HCT116 (cell line): ENCODE measurements around the gene AOC3. TPM values are rescaled to one million over a fixed set of nuclear protein-coding genes. Genes with fewer than 3 reads are reported as not detected.

Experiments
- ATAC-seq: fragments of 200-7000 bp; cut with Tn5 transposase; 2 replicates; pipeline ENCODE4 v1.9.1; 2020; ENCODE audit warnings: mild to moderate bottlenecking, moderate library complexity
- BruUV-seq: library from RNA; stranded (reverse); fragments of 400-500 nt; replicated peaks from 2 replicates; lab custom pipeline; 2021; lab: Mats Ljungman, UMichigan
- CTCF ChIA-PET: fragments of 300-600 bp; sonication (Branson Sonifier 250); formaldehyde crosslinking; loops from one replicate; lab custom pipeline; 2021; ENCODE audit warnings: antibody characterized with exemption; lab: Charles Lee
- POLR2A ChIA-PET: fragments of 300-600, 350-600 bp; sonication (Branson Sonifier 250); formaldehyde crosslinking; loops from one replicate; lab custom pipeline; 2021; ENCODE audit warnings: antibody characterized with exemption; lab: Charles Lee
- RAD21 ChIA-PET, 2 experiments: fragments of 300-600 bp; sonication (Branson Sonifier 250); formaldehyde crosslinking; loops; one replicate each; lab custom pipeline; 2023; ENCODE audit warnings: low total read pairs in 2 of 2; ENCODE audit not compliant: uncharacterized antibody in 2 of 2, unreplicated experiment in 2 of 2, low non-redundant PET in 1 of 2; lab: Charles Lee
- DNase-seq: peaks from one replicate; pipeline ENCODE4 v3.0.0-alpha.2; 2010; ENCODE audit warnings: low read depth, low spot score
- H2AFZ ChIP-seq: fragments of 200-600 bp; shearing (Covaris generic), sonication (generic); 2 replicates; pipeline ENCODE4 v1.6.1; 2017; ENCODE audit warnings: low read depth, mixed run types, mixed read lengths, antibody characterized with exemption, low read length; ENCODE audit not compliant: poor library complexity, severe bottlenecking
- H3K27ac ChIP-seq: 2 replicates; pipeline ENCODE4 v1.5.1; 2012; ENCODE audit warnings: low read depth, low read length
- H3K27me3 ChIP-seq: fragments of 200-600 bp; sonication (generic); 2 replicates; pipeline ENCODE4 v1.6.1; 2016; ENCODE audit warnings: mixed run types, low read length, mixed read lengths; ENCODE audit not compliant: insufficient read depth
- H3K36me3 ChIP-seq, 2 experiments: fragments of 200-500 bp in 1 of 2; fragments of 200-600 bp in 1 of 2; sonication (Bioruptor generic) in 1 of 2; sonication (generic) in 1 of 2; 2 replicates each; pipeline versions ENCODE4 v1.5.1 to v1.6.1; 2014 to 2016; ENCODE audit warnings: low read length in 2 of 2, inconsistent platforms in 1 of 2, mixed read lengths in 1 of 2, mixed run types in 1 of 2; ENCODE audit not compliant: insufficient read depth in 2 of 2, control insufficient read depth in 1 of 2
- H3K4me1 ChIP-seq, 2 experiments: fragments of 200-600 bp in 1 of 2; sonication (generic) in 1 of 2; 2 replicates each; pipeline versions ENCODE4 v1.5.1 to v1.6.1; 2012 to 2017; ENCODE audit warnings: low read length in 2 of 2, inconsistent platforms in 1 of 2, mild to moderate bottlenecking in 1 of 2, mixed read lengths in 1 of 2, mixed run types in 1 of 2, moderate library complexity in 1 of 2; ENCODE audit not compliant: insufficient read depth in 2 of 2, control insufficient read depth in 1 of 2
- H3K4me2 ChIP-seq: fragments of 200-600 bp; sonication (generic); 2 replicates; pipeline ENCODE4 v1.6.1; 2017; ENCODE audit warnings: mixed run types, low read length, mixed read lengths
- H3K4me3 ChIP-seq, 2 experiments: fragments of 200-600 bp in 1 of 2; sonication (generic) in 1 of 2; replicated peaks in 1 of 2; 2 replicates each; pipeline ENCODE4 v1.5.1; 2011 to 2016; ENCODE audit warnings: low read length in 2 of 2, control low read depth in 1 of 2, low read depth in 1 of 2, mild to moderate bottlenecking in 1 of 2, mixed read lengths in 1 of 2, mixed run types in 1 of 2
- H3K79me2 ChIP-seq: fragments of 200-600 bp; sonication (generic); 2 replicates; pipeline ENCODE4 v1.6.1; 2017; ENCODE audit warnings: mild to moderate bottlenecking, mixed run types, low read length, moderate library complexity, mixed read lengths; ENCODE audit not compliant: insufficient read depth
- H3K9ac ChIP-seq: fragments of 200-600 bp; sonication (generic); 2 replicates; pipeline ENCODE4 v1.6.1; 2016; ENCODE audit warnings: low read length, mixed read lengths
- H3K9me2 ChIP-seq: fragments of 200-600 bp; sonication (generic), shearing (Covaris generic); 2 replicates; pipeline ENCODE4 v1.6.1; 2017; ENCODE audit warnings: mixed run types, mild to moderate bottlenecking, moderate library complexity; ENCODE audit not compliant: insufficient read depth
- H3K9me3 ChIP-seq, 2 experiments: fragments of 200-500 bp in 1 of 2; fragments of 200-600 bp in 1 of 2; sonication (Bioruptor generic) in 1 of 2; sonication (generic) in 1 of 2; 2 replicates each; pipeline ENCODE4 v1.6.1; 2014 to 2017; ENCODE audit warnings: low read length in 2 of 2, mixed read lengths in 2 of 2, inconsistent platforms in 1 of 2, low read depth in 1 of 2, mild to moderate bottlenecking in 1 of 2, mixed run types in 1 of 2, moderate library complexity in 1 of 2; ENCODE audit not compliant: control insufficient read depth in 1 of 2, insufficient read depth in 1 of 2
- H4K20me1 ChIP-seq: fragments of 200-600 bp; sonication (generic), shearing (Covaris generic); 2 replicates; pipeline ENCODE4 v1.6.1; 2017; ENCODE audit warnings: mixed run types, mild to moderate bottlenecking, moderate library complexity; ENCODE audit not compliant: insufficient read depth
- CBX3 ChIP-seq: IDR thresholded peaks from 2 replicates; pipeline ENCODE4 v1.6.1; 2012; ENCODE audit warnings: low read depth
- CEBPB ChIP-seq: IDR thresholded peaks from 2 replicates; pipeline ENCODE4 v1.6.1; 2012; ENCODE audit warnings: low read depth
- EGR1 ChIP-seq: IDR thresholded peaks from 2 replicates; pipeline ENCODE4 v1.6.1; 2012; ENCODE audit warnings: low read depth
- ELF1 ChIP-seq: IDR thresholded peaks from 2 replicates; pipeline ENCODE4 v1.6.1; 2012; ENCODE audit warnings: low read depth, borderline replicate concordance
- EZH2 ChIP-seq: fragments of 200-600 bp; sonication (generic); IDR thresholded peaks from 2 replicates; pipeline ENCODE4 v1.6.1; 2017; ENCODE audit warnings: antibody characterized with exemption, mixed run types
- FOSL1 ChIP-seq: IDR thresholded peaks from 2 replicates; pipeline ENCODE4 v1.6.1; 2012; ENCODE audit warnings: low read depth
- POLR2A ChIP-seq: IDR thresholded peaks from 2 replicates; pipeline ENCODE4 v1.7.0; 2011; ENCODE audit warnings: borderline replicate concordance; ENCODE audit not compliant: insufficient read depth, insufficient read length; ENCODE audit errors: extremely low read depth
- RAD21 ChIP-seq: IDR thresholded peaks from 2 replicates; pipeline ENCODE4 v1.6.1; 2012; ENCODE audit warnings: low read depth, mild to moderate bottlenecking
- SRF ChIP-seq: IDR thresholded peaks from 2 replicates; pipeline ENCODE4 v1.6.1; 2012; ENCODE audit warnings: low read depth
- TCF7L2 ChIP-seq: IDR thresholded peaks from 2 replicates; pipeline ENCODE4 v1.7.0; 2011; ENCODE audit warnings: borderline replicate concordance, inconsistent platforms; ENCODE audit not compliant: insufficient read depth, insufficient read length; ENCODE audit errors: extremely low read depth
- YY1 ChIP-seq: IDR thresholded peaks from 2 replicates; pipeline ENCODE4 v1.6.1; 2011; ENCODE audit warnings: low read length, low read depth, moderate library complexity, mild to moderate bottlenecking; ENCODE audit not compliant: insufficient replicate concordance; ENCODE audit errors: extremely low read depth
- ZBTB33 ChIP-seq: IDR thresholded peaks from 2 replicates; pipeline ENCODE4 v1.6.1; 2011; ENCODE audit warnings: mild to moderate bottlenecking, low read length, moderate library complexity; ENCODE audit not compliant: insufficient replicate concordance; ENCODE audit errors: extremely low read depth
- intact Hi-C: fragments of 100-400 bp; cut with micrococcal nuclease; formaldehyde crosslinking; loops from 2 replicates; pipeline ENCODE4 v1.10.0; 2022
- total RNA-seq: library from RNA; stranded (reverse); gene quantifications from one replicate; pipeline ENCODE4 v1.2.1, GENCODE V29; 2021; ENCODE audit not compliant: unreplicated experiment
- TF ChIP-seq, protein P1 (sequence below): IDR thresholded peaks from 2 replicates; pipeline ENCODE4 v1.6.1; 2012
- TF ChIP-seq, protein P2 (sequence below), 3 experiments: fragments of 200-600 bp in 1 of 3; sonication (generic) in 1 of 3; IDR thresholded peaks in 2 of 3; conservative IDR thresholded peaks in 1 of 3; 2 replicates each; pipeline ENCODE4 v1.5.1; 2012 to 2017; ENCODE audit warnings: low read depth in 2 of 3, low read length in 2 of 3, antibody characterized with exemption in 1 of 3, borderline replicate concordance in 1 of 3, control low read depth in 1 of 3, mild to moderate bottlenecking in 1 of 3, mixed read lengths in 1 of 3, mixed run types in 1 of 3, moderate library complexity in 1 of 3; ENCODE audit not compliant: insufficient read depth in 1 of 3
- TF ChIP-seq, protein P3 (sequence below): IDR thresholded peaks from 2 replicates; pipeline ENCODE4 v1.6.1; 2012

The AOC3 gene
- total RNA-seq, 1 experiment from 2014 or later = 5.9 TPM

DNA sequence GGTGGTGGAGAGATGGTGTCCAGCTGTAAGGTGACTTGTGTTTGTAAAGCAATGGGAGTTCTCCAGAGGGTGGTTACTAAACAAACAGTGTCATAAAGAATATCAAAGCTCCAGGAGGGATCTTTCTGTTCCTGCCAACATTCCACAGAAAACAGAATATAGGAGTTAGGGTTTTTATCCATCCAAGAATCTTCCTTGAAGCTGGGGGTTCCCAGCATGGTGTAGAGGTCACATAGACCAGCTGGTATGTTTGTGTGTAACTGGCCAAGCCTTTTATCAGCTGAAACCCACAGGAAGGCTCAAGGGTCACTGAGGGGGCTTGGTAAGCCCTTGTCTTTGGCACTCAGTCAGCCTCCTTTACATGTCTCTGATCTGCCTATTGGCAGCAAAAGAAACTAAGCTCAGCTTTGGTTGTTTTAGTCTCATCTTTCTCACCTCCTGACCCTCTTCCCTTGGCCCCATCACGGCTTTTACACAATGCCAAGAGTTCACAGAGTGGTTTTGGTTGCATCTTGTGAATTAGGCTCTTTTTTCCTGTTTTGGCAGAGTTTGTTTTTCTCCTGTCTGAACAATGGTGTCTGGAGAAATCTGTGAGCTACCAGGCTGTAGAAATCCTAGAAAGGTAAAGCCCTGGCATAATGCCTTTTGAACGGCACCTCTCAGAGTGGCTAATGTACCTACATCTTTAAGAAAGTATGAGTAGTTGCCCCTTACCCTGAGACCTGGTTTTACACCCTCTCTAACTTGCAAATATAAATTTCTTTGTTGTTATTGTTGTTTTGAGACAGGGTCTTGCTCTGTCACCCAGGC, 47.7 kb upstream of the AOC3 start:
- POLR2A ChIA-PET = no interaction called here
- H3K9me2 ChIP-seq = no peaks in the 10 kb centered on the region
- RAD21 ChIA-PET = no interaction called here
- CTCF ChIA-PET = interaction anchor here (0.8 to 2.3 kb wide), 3 partner anchors 21 to 225 kb away, joined by 3 to 11 read pairs (median 5); partner anchors contain the start of gene BECN1
- no peaks in the 10 kb centered on the region for H3K79me2 ChIP-seq
- no peaks in the 10 kb centered on the region for H3K9me3 ChIP-seq
- intact Hi-C loops = no loop called here
- H3K4me3 ChIP-seq = no peak overlapping the region
- no peak overlapping the region for H3K9ac ChIP-seq
- no TSS peak for BruUV-seq
- no peaks in the 10 kb centered on the region for H3K4me1 ChIP-seq
- H3K36me3 ChIP-seq = no peaks in the 10 kb centered on the region
- no peak for ATAC-seq
- TF ChIP-seq TCF7L2 (no peak), EZH2 (no peak), FOSL1 (no peak)
- TF ChIP-seq, all 23 proteins: peak for 0
- Histone ChIP-seq H4K20me1 (no peaks in the 10 kb centered on the region), H2AFZ (no peak overlapping the region), H3K4me2 (no peak overlapping the region), H3K27me3 (no peaks in the 10 kb centered on the region), H3K27ac (no peak overlapping the region)
- DNase-seq = no peak

DNA sequence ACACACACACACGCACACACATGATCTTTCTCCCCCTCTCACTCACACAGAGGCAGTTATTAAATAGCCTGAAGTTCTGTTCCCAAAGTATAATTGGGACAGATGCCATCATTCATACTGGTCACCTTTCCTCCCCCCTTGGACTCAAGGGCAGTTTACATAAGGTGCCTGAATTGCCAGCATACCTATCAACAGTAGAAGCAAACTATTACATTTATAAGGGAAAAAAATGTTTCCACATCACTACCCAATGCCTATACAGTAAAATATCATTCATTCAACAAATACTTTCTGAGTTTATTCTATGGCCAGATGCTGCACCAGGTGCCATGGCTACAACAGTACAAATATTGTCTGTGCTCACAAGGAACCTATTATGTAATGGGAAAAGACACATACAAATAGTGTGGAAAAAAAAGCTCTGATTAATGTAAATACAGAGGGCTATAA, 46.1 kb upstream of the AOC3 start:
- DNase-seq (no peak), ATAC-seq (no peak)
- Histone ChIP-seq H3K4me3 (no peak overlapping the region), H3K4me1 (no peaks in the 10 kb centered on the region), H3K36me3 (no peaks in the 10 kb centered on the region), H2AFZ (no peak overlapping the region), H3K9me2 (no peaks in the 10 kb centered on the region), H3K9me3 (no peaks in the 10 kb centered on the region), H3K27ac (no peak overlapping the region), H3K4me2 (no peak overlapping the region), H3K79me2 (no peaks in the 10 kb centered on the region), H3K9ac (no peak overlapping the region), H3K27me3 (no peaks in the 10 kb centered on the region), H4K20me1 (no peaks in the 10 kb centered on the region)
- CTCF ChIA-PET = no interaction called here
- no TSS peak for BruUV-seq
- RAD21 ChIA-PET = interaction anchor here in 1 of 2 experiments (0.6 kb wide), 1 partner anchor 41 kb away, joined by 11 read pairs; no protein-coding TSS in a partner anchor
- intact Hi-C loops = no loop called here
- POLR2A ChIA-PET = no interaction called here
- TF ChIP-seq RAD21 (no peak), TCF7L2 (no peak), FOSL1 (no peak), SRF (no peak), CEBPB (no peak), CBX3 (no peak), ZBTB33 (no peak), EZH2 (no peak), EGR1 (no peak), YY1 (no peak), ELF1 (no peak), POLR2A (no peak)
- TF ChIP-seq, protein P1, sequence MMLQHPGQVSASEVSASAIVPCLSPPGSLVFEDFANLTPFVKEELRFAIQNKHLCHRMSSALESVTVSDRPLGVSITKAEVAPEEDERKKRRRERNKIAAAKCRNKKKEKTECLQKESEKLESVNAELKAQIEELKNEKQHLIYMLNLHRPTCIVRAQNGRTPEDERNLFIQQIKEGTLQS = no peak
- TF ChIP-seq, protein P2, sequence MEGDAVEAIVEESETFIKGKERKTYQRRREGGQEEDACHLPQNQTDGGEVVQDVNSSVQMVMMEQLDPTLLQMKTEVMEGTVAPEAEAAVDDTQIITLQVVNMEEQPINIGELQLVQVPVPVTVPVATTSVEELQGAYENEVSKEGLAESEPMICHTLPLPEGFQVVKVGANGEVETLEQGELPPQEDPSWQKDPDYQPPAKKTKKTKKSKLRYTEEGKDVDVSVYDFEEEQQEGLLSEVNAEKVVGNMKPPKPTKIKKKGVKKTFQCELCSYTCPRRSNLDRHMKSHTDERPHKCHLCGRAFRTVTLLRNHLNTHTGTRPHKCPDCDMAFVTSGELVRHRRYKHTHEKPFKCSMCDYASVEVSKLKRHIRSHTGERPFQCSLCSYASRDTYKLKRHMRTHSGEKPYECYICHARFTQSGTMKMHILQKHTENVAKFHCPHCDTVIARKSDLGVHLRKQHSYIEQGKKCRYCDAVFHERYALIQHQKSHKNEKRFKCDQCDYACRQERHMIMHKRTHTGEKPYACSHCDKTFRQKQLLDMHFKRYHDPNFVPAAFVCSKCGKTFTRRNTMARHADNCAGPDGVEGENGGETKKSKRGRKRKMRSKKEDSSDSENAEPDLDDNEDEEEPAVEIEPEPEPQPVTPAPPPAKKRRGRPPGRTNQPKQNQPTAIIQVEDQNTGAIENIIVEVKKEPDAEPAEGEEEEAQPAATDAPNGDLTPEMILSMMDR (IDR thresholded peaks at IDR 0.05 in 2 of 3, conservative IDR thresholded peaks at IDR 0.05 in 1 of 3; ENCODE audit: borderline replicate concordance in 1 of 3, insufficient read depth in 1 of 3, low read depth in 2 of 3, low read length in 2 of 3) = no peak
- TF ChIP-seq, protein P3, sequence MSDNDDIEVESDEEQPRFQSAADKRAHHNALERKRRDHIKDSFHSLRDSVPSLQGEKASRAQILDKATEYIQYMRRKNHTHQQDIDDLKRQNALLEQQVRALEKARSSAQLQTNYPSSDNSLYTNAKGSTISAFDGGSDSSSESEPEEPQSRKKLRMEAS = no peak
